Stomach (tissue), 9 donors: ENCODE data around the gene SMYD3. TPM values are rescaled to one million over a fixed set of nuclear protein-coding genes. Genes with fewer than 3 reads are reported as not detected.

Experiments used
- DNase-seq, 2 donors: peaks; one replicate each; pipeline versions ENCODE4 v3.0.0 to v3.0.0-alpha.2; 2013 to 2019
- H3K27ac ChIP-seq, 5 donors: fragments of 200-600 bp in 4 of 5; sonication (generic) in 4 of 5; one replicate each; pipeline ENCODE4 v1.5.1; 2013 to 2019; ENCODE audit warnings: mild to moderate bottlenecking in 1 of 5, moderate library complexity in 1 of 5
- H3K27me3 ChIP-seq, 3 donors: fragments of 200-600 bp; sonication (generic); one replicate each; pipeline ENCODE4 v1.5.1; 2017 to 2019; ENCODE audit warnings: mixed run types in 1 of 3
- H3K36me3 ChIP-seq, 4 donors: fragments of 200-600 bp; sonication (generic); 1 replicate in 3 of 4; 2 replicates in 1 of 4; pipeline ENCODE4 v1.5.1; 2016 to 2019
- H3K4me1 ChIP-seq, 4 donors: fragments of 200-600 bp; sonication (generic); one replicate each; pipeline ENCODE4 v1.5.1; 2016 to 2019
- H3K4me3 ChIP-seq, 4 donors: fragments of 200-600 bp; sonication (generic) in 3 of 4; one replicate each; pipeline ENCODE4 v1.5.1; 2016 to 2019; ENCODE audit warnings: mild to moderate bottlenecking in 1 of 4
- H3K9me3 ChIP-seq, 4 donors: fragments of 200-600 bp; sonication (generic); one replicate each; pipeline ENCODE4 v1.5.1; 2016 to 2019
- EP300 ChIP-seq: sonication (generic); formaldehyde crosslinking; IDR thresholded peaks from one replicate; pipeline ENCODE4 v1.6.1; 2017; ENCODE audit warnings: antibody characterized with exemption
- POLR2A ChIP-seq, 4 donors: fragments of 450-650 bp; IDR thresholded peaks; one replicate each; pipeline ENCODE4 v1.6.1; 2016; ENCODE audit warnings: antibody characterized with exemption in 4 of 4, control low read depth in 2 of 4, mild to moderate bottlenecking in 1 of 4, moderate library complexity in 1 of 4
- POLR2AphosphoS5 ChIP-seq, 3 donors: sonication (generic); formaldehyde crosslinking; IDR thresholded peaks; one replicate each; pipeline ENCODE4 v1.6.1; 2016; ENCODE audit warnings: antibody characterized with exemption in 3 of 3
- WGBS, 5 donors: extraction: QIAGEN DNeasy Blood & Tissue Kit in 3 of 5; methylation state at CpG; one replicate each; pipeline versions ENCODE4 v1.1.5 to v1.1.7; 2013 to 2018; 5-methylcytosine and 5-hydroxymethylcytosine counted together
- intact Hi-C: fragments of 100-400 bp; cut with DNase I; formaldehyde crosslinking; loops from one replicate; pipeline ENCODE4 v1.15.1; 2023; ENCODE audit warnings: low total_unique reads
- polyA plus RNA-seq, 3 donors: library from polyadenylated mRNA; stranded (reverse); fragments of 200-250 nt; gene quantifications; one replicate each; pipeline ENCODE4 v1.2.3, GENCODE V29; 2013
- total RNA-seq, 5 donors: library from RNA; depleted of rRNA; stranded (reverse); fragments of >200 nt; gene quantifications; one replicate each; pipeline versions ENCODE4 v1.1.0 to v1.2.3, GENCODE V29; 2014 to 2016
- TF ChIP-seq, protein P1 (sequence below), 7 experiments: fragments of 450-650 bp in 4 of 7; fragments of 200-600 bp in 3 of 7; sonication (generic) in 3 of 7; IDR thresholded peaks; one replicate each; pipeline ENCODE4 v1.5.1; 2016 to 2019; ENCODE audit warnings: antibody characterized with exemption in 7 of 7, control low read depth in 2 of 7, mild to moderate bottlenecking in 1 of 7
- donor health status: healthy with polysubstance abuse.
- donor health status: Bipolar disorder and iron deficiency.
- donor health status: healthy.

SMYD3 gene
- total and polyA plus RNA-seq, 8 donors, result 6.4 to 196 (median 27.8) TPM

DNA sequence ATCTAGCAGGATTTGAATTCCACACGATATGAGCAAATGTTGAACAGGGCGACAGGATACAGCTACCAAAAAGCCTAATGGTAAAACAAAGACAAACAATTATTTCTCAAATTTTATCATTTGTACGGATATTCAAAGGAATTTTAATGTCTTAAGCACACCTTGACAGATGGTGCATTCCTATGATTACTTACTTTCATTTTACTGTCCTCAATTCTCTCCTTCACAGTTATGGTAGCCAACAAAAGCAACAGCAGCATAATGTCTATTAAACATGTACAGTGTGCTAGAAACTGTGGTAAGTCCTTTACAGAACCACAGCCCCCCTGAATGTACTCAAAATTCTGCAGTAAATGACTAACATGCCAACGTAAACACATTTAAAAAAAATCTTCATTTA, 365.8 kb downstream of the SMYD3 start:
- H3K4me3 ChIP-seq, result no peak overlapping the region
- WGBS, 5 donors, result 86 to 92% (median 89%) methylated on average over 4 of the region's 4 CpGs
- H3K36me3 ChIP-seq, result no peaks in the 10 kb centered on the region
- intact Hi-C loops, result no loop called here
- H3K27me3 ChIP-seq, result no peaks in the 10 kb centered on the region
- TF ChIP-seq EP300, result no peak
- no peak for TF ChIP-seq POLR2AphosphoS5 (IDR thresholded peaks at IDR 0.05)
- no peak for TF ChIP-seq POLR2A (IDR thresholded peaks at IDR 0.05)
- TF ChIP-seq, protein P1, sequence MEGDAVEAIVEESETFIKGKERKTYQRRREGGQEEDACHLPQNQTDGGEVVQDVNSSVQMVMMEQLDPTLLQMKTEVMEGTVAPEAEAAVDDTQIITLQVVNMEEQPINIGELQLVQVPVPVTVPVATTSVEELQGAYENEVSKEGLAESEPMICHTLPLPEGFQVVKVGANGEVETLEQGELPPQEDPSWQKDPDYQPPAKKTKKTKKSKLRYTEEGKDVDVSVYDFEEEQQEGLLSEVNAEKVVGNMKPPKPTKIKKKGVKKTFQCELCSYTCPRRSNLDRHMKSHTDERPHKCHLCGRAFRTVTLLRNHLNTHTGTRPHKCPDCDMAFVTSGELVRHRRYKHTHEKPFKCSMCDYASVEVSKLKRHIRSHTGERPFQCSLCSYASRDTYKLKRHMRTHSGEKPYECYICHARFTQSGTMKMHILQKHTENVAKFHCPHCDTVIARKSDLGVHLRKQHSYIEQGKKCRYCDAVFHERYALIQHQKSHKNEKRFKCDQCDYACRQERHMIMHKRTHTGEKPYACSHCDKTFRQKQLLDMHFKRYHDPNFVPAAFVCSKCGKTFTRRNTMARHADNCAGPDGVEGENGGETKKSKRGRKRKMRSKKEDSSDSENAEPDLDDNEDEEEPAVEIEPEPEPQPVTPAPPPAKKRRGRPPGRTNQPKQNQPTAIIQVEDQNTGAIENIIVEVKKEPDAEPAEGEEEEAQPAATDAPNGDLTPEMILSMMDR (IDR thresholded peaks at IDR 0.05), result no peak
- H3K9me3 ChIP-seq, result no peaks in the 10 kb centered on the region
- no peaks in the 10 kb centered on the region for H3K4me1 ChIP-seq
- no peak for DNase-seq
- H3K27ac ChIP-seq, result no peak overlapping the region

DNA sequence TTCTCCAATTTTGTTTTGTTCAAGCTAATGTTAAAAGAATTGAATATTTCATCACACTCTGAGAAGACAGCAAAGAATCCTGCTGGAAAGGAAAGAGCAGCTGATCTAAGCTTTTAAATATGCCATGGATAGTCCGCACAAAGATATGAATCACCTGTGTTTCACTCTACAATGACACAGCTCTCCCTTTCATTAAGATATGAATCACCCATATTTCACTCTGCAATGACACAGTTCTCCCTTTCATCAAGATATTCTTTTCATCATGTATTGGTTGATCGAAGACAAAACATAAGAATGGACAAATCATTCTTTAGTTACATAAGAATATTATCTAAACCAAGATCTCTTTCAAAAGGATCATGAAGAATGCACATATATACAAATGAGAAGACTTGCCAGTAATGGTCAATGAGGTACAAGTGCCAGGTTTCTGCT, 367.3 kb downstream of the SMYD3 start:
- Histone ChIP-seq H3K27me3 (no peaks in the 10 kb centered on the region), H3K9me3 (no peaks in the 10 kb centered on the region), H3K27ac (no peak overlapping the region), H3K36me3 (no peaks in the 10 kb centered on the region), H3K4me3 (no peak overlapping the region), H3K4me1 (no peaks in the 10 kb centered on the region)
- intact Hi-C loops, result no loop called here
- DNase-seq, result no peak
- 68 to 88% (median 80%) methylated on average over 2 of the region's 2 CpGs for WGBS, 5 donors
- TF ChIP-seq POLR2AphosphoS5 (IDR thresholded peaks at IDR 0.05) (no peak), EP300 (no peak), POLR2A (IDR thresholded peaks at IDR 0.05) (no peak)
- TF ChIP-seq, protein P1 (IDR thresholded peaks at IDR 0.05), result no peak

DNA sequence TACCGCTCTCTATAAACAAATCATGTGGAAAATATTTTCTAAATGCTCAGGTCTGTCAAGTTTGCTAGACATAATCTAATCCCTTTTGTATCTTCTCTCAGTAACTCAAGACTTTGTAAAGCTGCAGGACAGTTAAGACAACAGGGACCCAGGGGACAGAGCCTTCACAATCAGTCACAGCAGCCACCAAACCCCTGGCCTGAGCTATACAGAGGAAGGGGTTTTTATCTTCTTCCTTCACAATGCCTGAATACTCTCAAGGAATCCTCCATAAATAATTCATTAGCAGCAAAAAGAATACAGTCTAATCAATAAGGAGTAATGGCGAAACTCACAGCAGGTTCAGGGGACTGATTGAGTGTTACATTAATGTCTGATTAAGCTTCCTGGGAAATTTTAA, 368.3 kb downstream of the SMYD3 start:
- no peak for TF ChIP-seq EP300
- TF ChIP-seq, protein P1 (IDR thresholded peaks at IDR 0.05), result no peak
- no peak for TF ChIP-seq POLR2A (IDR thresholded peaks at IDR 0.05)
- no peak for TF ChIP-seq POLR2AphosphoS5 (IDR thresholded peaks at IDR 0.05)
- intact Hi-C loops, result no loop called here
- WGBS, 5 donors, result 48 to 96% (median 76%) methylated on average over 2 of the region's 2 CpGs

DNA sequence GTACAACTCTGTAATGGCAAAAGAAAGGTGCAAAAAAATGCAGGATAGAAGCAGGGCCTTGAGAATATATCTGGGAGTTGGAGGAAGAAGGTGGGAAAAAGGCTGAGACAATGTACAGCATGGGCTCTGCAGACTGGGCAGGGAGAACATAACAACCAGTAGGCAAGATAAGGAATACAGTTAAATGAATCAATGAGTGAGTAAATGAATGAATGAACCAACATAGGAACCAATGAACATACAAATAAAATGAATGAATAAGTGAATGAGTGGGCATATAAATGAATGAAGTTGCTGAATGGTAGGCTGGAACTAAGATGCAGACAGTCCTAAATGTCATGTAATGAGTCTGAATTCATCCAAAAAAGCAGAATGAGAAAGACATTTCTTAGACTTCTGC, 370.6 kb downstream of the SMYD3 start:
- no peak for TF ChIP-seq POLR2AphosphoS5 (IDR thresholded peaks at IDR 0.05)
- no peak for TF ChIP-seq EP300
- TF ChIP-seq, protein P1 (IDR thresholded peaks at IDR 0.05), result no peak
- TF ChIP-seq POLR2A (IDR thresholded peaks at IDR 0.05), result no peak
- Histone ChIP-seq H3K27ac (no peak overlapping the region), H3K9me3 (no peaks in the 10 kb centered on the region), H3K27me3 (no peaks in the 10 kb centered on the region), H3K4me3 (no peak overlapping the region), H3K4me1 (no peaks in the 10 kb centered on the region), H3K36me3 (no peaks in the 10 kb centered on the region)
- intact Hi-C loops, result no loop called here
- DNase-seq, result no peak

More for the DNA sequence above, 368.3 kb downstream of the SMYD3 start:
- no peak for DNase-seq
- Histone ChIP-seq H3K4me3 (no peak overlapping the region), H3K36me3 (no peaks in the 10 kb centered on the region), H3K4me1 (no peaks in the 10 kb centered on the region), H3K27ac (no peak overlapping the region), H3K9me3 (no peaks in the 10 kb centered on the region), H3K27me3 (no peaks in the 10 kb centered on the region)
